K562 (cell line): ENCODE measurements around the gene MED29. TPM values are rescaled to one million over a fixed set of nuclear protein-coding genes. Genes with fewer than 3 reads are reported as not detected.

Source experiments
- CAMTA2 ChIP-seq: fragments of 250-450 bp; sonication (Bioruptor Pico); conservative IDR thresholded peaks from 2 replicates; pipeline ENCODE4 v1.5.1; 2022
- DPF2 ChIP-seq: fragments of 450-650 bp; IDR thresholded peaks from 2 replicates; pipeline ENCODE4 v1.6.1; 2016
- GATAD2A ChIP-seq: fragments of 450-650 bp; IDR thresholded peaks from 2 replicates; pipeline ENCODE4 v1.6.1; 2017
- GMEB1 ChIP-seq: fragments of 250-450 bp; sonication (Bioruptor Pico); IDR thresholded peaks from 2 replicates; pipeline ENCODE4 v1.4.0; 2020; ENCODE audit warnings: mild to moderate bottlenecking
- HMBOX1 ChIP-seq: sonication (generic); IDR thresholded peaks from 2 replicates; pipeline ENCODE4 v1.6.1; 2016
- HNRNPUL1 ChIP-seq: fragments of 200-400 bp; formaldehyde crosslinking; IDR thresholded peaks from 2 replicates; pipeline ENCODE4 v1.6.1; 2017; ENCODE audit warnings: low read length
- IFI16 ChIP-seq: fragments of 250-450 bp; sonication (Bioruptor Pico); IDR thresholded peaks from 2 replicates; pipeline ENCODE4 v2.1.2; 2022; ENCODE audit warnings: mild to moderate bottlenecking, inconsistent platforms
- KDM4B ChIP-seq, 2 experiments: fragments of 450-650 bp in 1 of 2; sonication (generic) in 1 of 2; IDR thresholded peaks; 2 replicates each; pipeline ENCODE4 v1.6.1; 2016 to 2017; ENCODE audit warnings: borderline replicate concordance in 2 of 2, antibody characterized with exemption in 1 of 2, low read depth in 1 of 2, mild to moderate bottlenecking in 1 of 2
- KHSRP ChIP-seq: fragments of 450-650 bp; IDR thresholded peaks from 2 replicates; pipeline ENCODE4 v1.6.1; 2017
- MCM3 ChIP-seq: fragments of 450-650 bp; IDR thresholded peaks from 2 replicates; pipeline ENCODE4 v1.6.1; 2016
- NR1H2 ChIP-seq: sonication (generic); formaldehyde crosslinking; IDR thresholded peaks from 2 replicates; pipeline ENCODE4 v1.4.0; 2020; ENCODE audit warnings: mild to moderate bottlenecking, missing genetic modification reagents
- NR3C1 ChIP-seq: sonication (generic); formaldehyde crosslinking; IDR thresholded peaks from 2 replicates; pipeline ENCODE4 v1.8.1; 2022; ENCODE audit warnings: missing genetic modification reagents
- SRF ChIP-seq, 2 experiments: fragments of 250-450, 450-650 bp in 1 of 2; sonication (Bioruptor Pico) in 1 of 2; sonication (generic) in 1 of 2; formaldehyde crosslinking; IDR thresholded peaks; 2 replicates each; pipeline versions ENCODE4 v1.5.0 to v1.5.1; 2020 to 2022; ENCODE audit warnings: mild to moderate bottlenecking in 1 of 2, missing genetic modification reagents in 1 of 2
- TCF15 ChIP-seq: fragments of 250-450 bp; sonication (Bioruptor Pico); IDR thresholded peaks from 2 replicates; pipeline ENCODE4 v1.8.0; 2022; ENCODE audit warnings: moderate library complexity, mild to moderate bottlenecking, inconsistent platforms
- ZBTB2 ChIP-seq: fragments of 450-650 bp; IDR thresholded peaks from 2 replicates; pipeline ENCODE4 v1.6.1; 2016; ENCODE audit warnings: antibody characterized with exemption
- ZFP36 ChIP-seq: fragments of 150-350 bp; IDR thresholded peaks from 2 replicates; pipeline ENCODE4 v1.6.1; 2018; ENCODE audit warnings: low read length, low read depth; ENCODE audit not compliant: partially characterized antibody
- ZFPM2 ChIP-seq: fragments of 250-450 bp; sonication (Bioruptor Pico); IDR thresholded peaks from 2 replicates; pipeline ENCODE4 v1.5.1; 2022; ENCODE audit warnings: mild to moderate bottlenecking
- ZFX ChIP-seq: sonication (generic); formaldehyde crosslinking; IDR thresholded peaks from 2 replicates; pipeline ENCODE4 v1.8.0; 2022; ENCODE audit warnings: mild to moderate bottlenecking, missing genetic modification reagents, moderate library complexity
- ZNF124 ChIP-seq: sonication (generic); formaldehyde crosslinking; IDR thresholded peaks from 2 replicates; pipeline ENCODE4 v1.8.1; 2022; ENCODE audit warnings: missing genetic modification reagents
- ZNF232 ChIP-seq: sonication (generic); formaldehyde crosslinking; IDR thresholded peaks from 2 replicates; pipeline ENCODE4 v1.8.0; 2022; ENCODE audit warnings: mild to moderate bottlenecking, missing genetic modification reagents
- ZNF347 ChIP-seq: fragments of 450-650 bp; formaldehyde crosslinking; IDR thresholded peaks from 2 replicates; pipeline ENCODE4 v1.4.0; 2020; ENCODE audit warnings: low read depth, mild to moderate bottlenecking, moderate library complexity
- ZNF398 ChIP-seq: fragments of 250-450 bp; sonication (Bioruptor Pico); IDR thresholded peaks from 2 replicates; pipeline ENCODE4 v1.8.0; 2021; ENCODE audit warnings: moderate library complexity, mild to moderate bottlenecking, inconsistent platforms
- ZNF586 ChIP-seq: fragments of 450-650 bp; formaldehyde crosslinking; conservative IDR thresholded peaks from 2 replicates; pipeline ENCODE4 v1.4.0; 2020; ENCODE audit warnings: mild to moderate bottlenecking, moderate library complexity
- ZNF644 ChIP-seq: fragments of 200-800 bp; sonication (Bioruptor generic); IDR thresholded peaks from 2 replicates; pipeline ENCODE4 v1.6.1; 2016; ENCODE audit warnings: low read depth, missing genetic modification characterization, missing compliant biosample characterization
- polyA plus RNA-seq, 8 experiments: library from polyadenylated mRNA; depleted of rRNA in 4 of 8; stranded (reverse) in 5 of 8; unstranded in 3 of 8; fragments of >200 nt; fragmentation: Nextera tagmentation in 2 of 8; fragmentation: Illumina TruSeq in 1 of 8; extraction: Ambion mirVana in 2 of 8; extraction: Trizol in 1 of 8; gene quantifications; 2 replicates each; pipeline versions ENCODE4 v1.2.1 to v1.2.3, GENCODE V29; 2011 to 2014; ENCODE audit warnings: inconsistent platforms in 1 of 8, missing spikeins in 1 of 8
- total RNA-seq, 7 experiments: library from RNA; depleted of rRNA in 6 of 7; stranded (reverse); fragments of >200 nt in 6 of 7; fragmentation: Illumina TruSeq in 2 of 7; extraction: Trizol in 2 of 7; gene quantifications; 2 replicates each; pipeline versions ENCODE4 v1.2.1 to v1.2.3, GENCODE V29; 2011 to 2021; ENCODE audit warnings: low replicate concordance in 1 of 7

Gene MED29
- total and polyA plus RNA-seq, 9 of the 15 experiments (the other 6 are each of a cell fraction or from before 2014, with no cell fraction given): 1.8 to 22.6 (median 12.4) TPM

GRCh38 chr19:39397360-39398296 is 6.5 kb downstream of the MED29 start (continued):
- TF ChIP-seq ZFPM2 (CRISPR knock-in tag) (no peak), DPF2 (peak; percentile 24; the same call in 1 of the 2 replicates), ZNF124 (CRISPR knock-in tag) (no peak), GATAD2A (0 out of 2 replicates have a peak, but pooled peaks have one; percentile 17), ZFX (no peak), ZNF398 (CRISPR knock-in tag) (no peak), ZNF586 (no peak), CAMTA2 (CRISPR knock-in tag) (no peak), ZBTB2 (no peak), HNRNPUL1 (no peak), MCM3 (no peak), SRF (CRISPR knock-in tag; IDR thresholded peaks at IDR 0.05) (no peak), IFI16 (no peak), GMEB1 (no peak), ZNF232 (CRISPR knock-in tag) (no peak), ZNF644 (tag) (no peak), NR3C1 (CRISPR knock-in tag) (no peak), KDM4B (IDR thresholded peaks at IDR 0.05; ENCODE audit: borderline replicate concordance in 2 of 2, low read depth in 1 of 2) (no peak), NR1H2 (CRISPR knock-in tag) (no peak), KHSRP (no peak), ZNF347 (no peak), TCF15 (CRISPR knock-in tag) (no peak), HMBOX1 (no peak), ZFP36 (peak; percentile 85)
